IMR-90 (cell line): ENCODE results near the gene RFC3. TPM values are rescaled to one million over a fixed set of nuclear protein-coding genes. Genes with fewer than 3 reads are reported as not detected.

Experiments used
- ATAC-seq: fragments of 200-7000 bp; cut with Tn5 transposase; 2 replicates; pipeline ENCODE4 v1.9.1; 2020; ENCODE audit warnings: low read depth, mild to moderate bottlenecking, moderate library complexity
- BruUV-seq: library from RNA; stranded (reverse); fragments of 400-500 nt; replicated peaks from 2 replicates; lab custom pipeline; 2021; lab: Mats Ljungman, UMichigan
- CTCF ChIA-PET: fragments of 300-600 bp; formaldehyde crosslinking; extraction: SDS; loops from one replicate; lab custom pipeline; 2021; ENCODE audit warnings: antibody characterized with exemption; lab: Yijun Ruan, JAX
- POLR2A ChIA-PET: fragments of 300-600 bp; sonication (Branson Sonifier 250); formaldehyde crosslinking; loops from one replicate; lab custom pipeline; 2022; ENCODE audit warnings: antibody characterized with exemption; ENCODE audit not compliant: unreplicated experiment; lab: Charles Lee
- DNase-seq: peaks from one replicate; pipeline ENCODE4 v3.0.0; 2013
- H2AFZ ChIP-seq: replicated peaks from 2 replicates; pipeline ENCODE3; 2013; ENCODE audit warnings: low read length, mild to moderate bottlenecking; ENCODE audit not compliant: poor library complexity
- H2AK5ac ChIP-seq: 2 replicates; pipeline ENCODE4 v1.6.1; 2013; ENCODE audit warnings: low read depth, low read length, inconsistent platforms
- H2AK9ac ChIP-seq: replicated peaks from 2 replicates; pipeline ENCODE3; 2013; ENCODE audit warnings: mild to moderate bottlenecking, low read depth, low read length, moderate library complexity; ENCODE audit not compliant: poor library complexity
- H2BK120ac ChIP-seq: 2 replicates; pipeline ENCODE4 v1.6.1; 2013; ENCODE audit warnings: low read depth, low read length, inconsistent platforms
- H2BK15ac ChIP-seq: 3 replicates; pipeline ENCODE4 v1.6.1; 2013; ENCODE audit warnings: low read depth, low read length, inconsistent platforms
- H2BK20ac ChIP-seq: 2 replicates; pipeline ENCODE4 v1.6.1; 2013; ENCODE audit warnings: low read depth, mild to moderate bottlenecking, inconsistent platforms, low read length, moderate library complexity
- H2BK5ac ChIP-seq: 2 replicates; pipeline ENCODE4 v1.6.1; 2013; ENCODE audit warnings: mild to moderate bottlenecking, low read depth, low read length, inconsistent platforms; ENCODE audit not compliant: poor library complexity, severe bottlenecking
- H3K14ac ChIP-seq: replicated peaks from 2 replicates; pipeline ENCODE4 v1.6.1; 2013; ENCODE audit warnings: low read depth, low read length, inconsistent platforms
- H3K18ac ChIP-seq: 2 replicates; pipeline ENCODE4 v1.6.1; 2013; ENCODE audit warnings: low read depth, low read length, control low read depth
- H3K23ac ChIP-seq: 2 replicates; pipeline ENCODE4 v1.6.1; 2013; ENCODE audit warnings: low read depth, low read length, inconsistent platforms
- H3K27ac ChIP-seq: 2 replicates; pipeline ENCODE4 v1.5.1; 2013; ENCODE audit warnings: mild to moderate bottlenecking, control low read depth, low read length; ENCODE audit not compliant: insufficient read depth
- H3K27me3 ChIP-seq: 2 replicates; pipeline ENCODE4 v1.6.1; 2013; ENCODE audit warnings: low read length; ENCODE audit not compliant: control insufficient read depth, insufficient read depth
- H3K36me3 ChIP-seq: 2 replicates; pipeline ENCODE4 v1.6.1; 2013; ENCODE audit warnings: low read length, mixed read lengths; ENCODE audit not compliant: control insufficient read depth, insufficient read depth
- H3K4ac ChIP-seq: 2 replicates; pipeline ENCODE4 v1.6.1; 2013; ENCODE audit warnings: low read depth, low read length, inconsistent platforms
- H3K4me1 ChIP-seq: 2 replicates; pipeline ENCODE4 v1.6.1; 2013; ENCODE audit warnings: low read length, mixed read lengths; ENCODE audit not compliant: control insufficient read depth, insufficient read depth
- H3K4me2 ChIP-seq: 2 replicates; pipeline ENCODE4 v1.6.1; 2013; ENCODE audit warnings: low read depth, mild to moderate bottlenecking, control low read depth, low read length, moderate library complexity
- H3K4me3 ChIP-seq: 2 replicates; pipeline ENCODE4 v1.5.1; 2013; ENCODE audit warnings: low read depth, mild to moderate bottlenecking, control low read depth, low read length, moderate library complexity; ENCODE audit not compliant: insufficient read depth
- H3K56ac ChIP-seq: 2 replicates; pipeline ENCODE4 v1.6.1; 2013; ENCODE audit warnings: low read length, inconsistent platforms; ENCODE audit not compliant: insufficient read depth; ENCODE audit errors: extremely low read depth
- H3K79me1 ChIP-seq, 2 experiments: 2 replicates each; pipeline ENCODE4 v1.6.1; 2013; ENCODE audit warnings: low read length in 2 of 2, inconsistent platforms in 1 of 2, low read depth in 1 of 2
- H3K9ac ChIP-seq: 2 replicates; pipeline ENCODE4 v1.6.1; 2013; ENCODE audit warnings: low read depth, low read length, control low read depth
- H3K9me1 ChIP-seq: 2 replicates; pipeline ENCODE4 v1.6.1; 2013; ENCODE audit warnings: low read length, inconsistent platforms; ENCODE audit not compliant: insufficient read depth
- H3K9me3 ChIP-seq: 2 replicates; pipeline ENCODE4 v1.6.1; 2013; ENCODE audit warnings: low read length; ENCODE audit not compliant: control insufficient read depth, insufficient read depth
- H4K20me1 ChIP-seq: 2 replicates; pipeline ENCODE4 v1.6.1; 2013; ENCODE audit warnings: low read length, inconsistent platforms; ENCODE audit not compliant: insufficient read depth
- H4K5ac ChIP-seq: 2 replicates; pipeline ENCODE4 v1.6.1; 2013; ENCODE audit warnings: mild to moderate bottlenecking, low read depth, low read length, control low read depth
- H4K8ac ChIP-seq, 2 experiments: 2 replicates each; pipeline ENCODE4 v1.6.1; 2013; ENCODE audit warnings: low read depth in 2 of 2, low read length in 2 of 2, control low read depth in 1 of 2, inconsistent platforms in 1 of 2
- H4K91ac ChIP-seq: 2 replicates; pipeline ENCODE4 v1.6.1; 2013; ENCODE audit warnings: low read depth, low read length, inconsistent platforms; ENCODE audit not compliant: insufficient read depth
- CEBPB ChIP-seq: IDR thresholded peaks from 2 replicates; pipeline ENCODE4 v1.6.1; 2012; ENCODE audit warnings: low read depth, low read length, improper control_type of control experiment
- CTCF ChIP-seq: conservative IDR thresholded peaks from 2 replicates; pipeline ENCODE4 v1.5.1; 2012; ENCODE audit warnings: mild to moderate bottlenecking, low read depth, low read length, improper control_type of control experiment
- ELK1 ChIP-seq: fragments of 150-350 bp; IDR thresholded peaks from 2 replicates; pipeline ENCODE4 v1.6.1; 2016; ENCODE audit warnings: low read depth, mild to moderate bottlenecking, low read length, moderate library complexity, borderline replicate concordance
- MAFK ChIP-seq: IDR thresholded peaks from 2 replicates; pipeline ENCODE4 v1.6.1; 2012; ENCODE audit warnings: low read depth, low read length, improper control_type of control experiment
- MAZ ChIP-seq: IDR thresholded peaks from 2 replicates; pipeline ENCODE4 v1.6.1; 2012; ENCODE audit warnings: low read depth, mild to moderate bottlenecking, low read length, improper control_type of control experiment, moderate library complexity, borderline replicate concordance
- MXI1 ChIP-seq: IDR thresholded peaks from 2 replicates; pipeline ENCODE4 v1.6.1; 2012; ENCODE audit warnings: low read depth, mild to moderate bottlenecking, low read length, moderate library complexity, borderline replicate concordance
- POLR2A ChIP-seq: IDR thresholded peaks from 2 replicates; pipeline ENCODE4 v1.6.1; 2012; ENCODE audit warnings: mild to moderate bottlenecking, low read depth, low read length
- RAD21 ChIP-seq: IDR thresholded peaks from 2 replicates; pipeline ENCODE4 v1.6.1; 2012; ENCODE audit warnings: low read length, improper control_type of control experiment
- RFX5 ChIP-seq: IDR thresholded peaks from 2 replicates; pipeline ENCODE4 v1.8.0; 2012; ENCODE audit warnings: low read depth, mild to moderate bottlenecking, low read length, moderate library complexity
- SMC3 ChIP-seq: fragments of 150-350 bp; IDR thresholded peaks from 2 replicates; pipeline ENCODE4 v1.6.1; 2016; ENCODE audit warnings: low read depth, mild to moderate bottlenecking, antibody characterized with exemption, low read length, moderate library complexity
- dilution Hi-C: fragments of 300-500 bp; cut with HindIII; formaldehyde crosslinking; loops from one replicate; pipeline ENCODE4 v1.14.3; 2018; ENCODE audit warnings: low sequenced_read_pairs; ENCODE audit not compliant: unreplicated experiment
- in situ Hi-C: fragments of 300-500 bp; cut with MboI; formaldehyde crosslinking; loops from 3 replicates; pipeline ENCODE4 v1.14.3; 2019; ENCODE audit warnings: low sequenced_read_pairs, inconsistent platforms, mixed read lengths
- intact Hi-C: fragments of 100-400 bp; cut with micrococcal nuclease; formaldehyde crosslinking; loops from 2 replicates; pipeline ENCODE4 v1.10.0; 2022
- polyA plus RNA-seq, 3 experiments: library from polyadenylated mRNA; depleted of rRNA; stranded (reverse); fragments of >200 nt; gene quantifications; 2 replicates each; pipeline ENCODE4 v1.2.3, GENCODE V29; 2012; ENCODE audit warnings: low replicate concordance in 1 of 3
- total RNA-seq: library from RNA; depleted of rRNA; stranded (reverse); fragments of >200 nt; gene quantifications from 2 replicates; pipeline ENCODE4 v1.2.3, GENCODE V29; 2012
- TF ChIP-seq, protein P1 (sequence below): fragments of 150-350 bp; IDR thresholded peaks from 2 replicates; pipeline ENCODE4 v1.6.1; 2017; ENCODE audit warnings: mild to moderate bottlenecking, antibody characterized with exemption, low read length, low read depth

The RFC3 gene
- total and polyA plus RNA-seq, 2 of the 4 experiments (the other 2 are of a cell fraction), result 9.8 to 12.9 TPM

DNA sequence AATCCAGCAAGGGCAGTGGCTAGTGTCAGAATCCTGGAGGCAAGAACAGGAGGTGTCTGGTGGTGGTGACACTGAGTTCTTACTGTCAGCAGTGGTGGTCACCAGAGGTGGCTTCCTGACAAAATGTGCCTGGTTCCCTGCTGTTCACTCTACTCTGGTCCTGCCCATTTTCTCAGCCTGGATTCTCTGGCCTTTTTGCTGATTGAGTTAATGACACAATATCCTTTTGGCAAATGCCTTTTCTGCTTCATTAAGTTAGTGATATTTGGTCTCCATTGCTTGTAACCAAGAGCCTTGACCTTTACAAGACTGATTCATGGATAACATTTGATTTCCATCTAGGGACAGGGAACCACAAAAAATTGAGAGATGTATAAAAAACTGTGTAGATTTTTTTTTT lies 51.1 kb downstream of the RFC3 start:
- no peaks in the 10 kb centered on the region for H4K20me1 ChIP-seq
- no peak overlapping the region for H3K4ac ChIP-seq
- H4K8ac ChIP-seq, result no peak overlapping the region
- no peak overlapping the region for H3K56ac ChIP-seq
- H3K9me1 ChIP-seq, result no peaks in the 10 kb centered on the region; the same call in 1 of the 2 replicates
- no peak overlapping the region for H3K4me3 ChIP-seq
- no peak overlapping the region for H3K23ac ChIP-seq
- H2BK15ac ChIP-seq, result no peak overlapping the region
- H3K9me3 ChIP-seq, result no peaks in the 10 kb centered on the region
- H3K27ac ChIP-seq, result no peak overlapping the region
- TF ChIP-seq ELK1, result no peak
- TF ChIP-seq RFX5, result no peak
- TF ChIP-seq RAD21, result no peak
- TF ChIP-seq SMC3, result no peak
- TF ChIP-seq CTCF, result no peak
- no peak for TF ChIP-seq MAZ
- TF ChIP-seq, protein P1, sequence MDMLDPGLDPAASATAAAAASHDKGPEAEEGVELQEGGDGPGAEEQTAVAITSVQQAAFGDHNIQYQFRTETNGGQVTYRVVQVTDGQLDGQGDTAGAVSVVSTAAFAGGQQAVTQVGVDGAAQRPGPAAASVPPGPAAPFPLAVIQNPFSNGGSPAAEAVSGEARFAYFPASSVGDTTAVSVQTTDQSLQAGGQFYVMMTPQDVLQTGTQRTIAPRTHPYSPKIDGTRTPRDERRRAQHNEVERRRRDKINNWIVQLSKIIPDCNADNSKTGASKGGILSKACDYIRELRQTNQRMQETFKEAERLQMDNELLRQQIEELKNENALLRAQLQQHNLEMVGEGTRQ, result no peak
- no peak for TF ChIP-seq MXI1
- TF ChIP-seq POLR2A, result no peak
- TF ChIP-seq CEBPB, result no peak
- no peak for TF ChIP-seq MAFK
- H2AK5ac ChIP-seq, result no peak overlapping the region
- no peak overlapping the region for H3K14ac ChIP-seq
- no peak for DNase-seq
- H3K27me3 ChIP-seq, result no peaks in the 10 kb centered on the region
- no peak overlapping the region for H2AK9ac ChIP-seq
- no peak overlapping the region for H4K5ac ChIP-seq
- no peak overlapping the region for H2AFZ ChIP-seq
- H2BK5ac ChIP-seq, result no peak overlapping the region
- no peak for ATAC-seq
- H3K79me1 ChIP-seq, result no peaks in the 10 kb centered on the region
- no TSS peak for BruUV-seq
- no peak overlapping the region for H3K9ac ChIP-seq
- ChIA-PET CTCF (no interaction called here), POLR2A (no interaction called here)
- no peak overlapping the region for H4K91ac ChIP-seq
- dilution Hi-C loops, result no loop called here
- in situ Hi-C loops, result no loop called here
- H3K36me3 ChIP-seq, result no peaks in the 10 kb centered on the region
- intact Hi-C loops, result no loop called here
- no peaks in the 10 kb centered on the region for H3K4me1 ChIP-seq
- no peak overlapping the region for H2BK20ac ChIP-seq
- no peak overlapping the region for H3K18ac ChIP-seq
- H2BK120ac ChIP-seq, result no peak overlapping the region
- H3K4me2 ChIP-seq, result no peak overlapping the region
